ENCODE results near the gene DOCK6. TPM values are rescaled to one million over a fixed set of nuclear protein-coding genes. Genes with fewer than 3 reads are reported as not detected.

The DOCK6 gene
- total RNA-seq, 1 experiment from 2014 or later: 57.9 TPM

GRCh38 chr19:11190501-11190900 is 71.8 kb downstream of the DOCK6 start:
- no peak overlapping the region for H2BK120ac ChIP-seq (ENCODE audit: low read depth, low read length, poor library complexity, severe bottlenecking)
- DNase-seq: no peak
- H3K9ac ChIP-seq (ENCODE audit: extremely low read depth, insufficient read length, low read length): no peak overlapping the region
- no peaks in the 10 kb centered on the region for H3K27me3 Mint-ChIP-seq (ENCODE audit: low read depth)
- no peak overlapping the region for H3K4ac ChIP-seq (ENCODE audit: low read depth, low read length)
- no peak overlapping the region for H3K14ac ChIP-seq (ENCODE audit: insufficient read depth, low read length)
- no peaks in the 10 kb centered on the region for H3K79me1 ChIP-seq (ENCODE audit: insufficient read depth, low read depth, low read length, poor library complexity, severe bottlenecking)
- H3K9me3 ChIP-seq (ENCODE audit: control insufficient read depth, low read depth, low read length): no peaks in the 10 kb centered on the region
- no peaks in the 10 kb centered on the region for H3K79me2 ChIP-seq (ENCODE audit: insufficient read depth, low read length)
- TF ChIP-seq CTCF (conservative IDR thresholded peaks at IDR 0.05): no peak
- peaks cover 13 to 47% (median 47%) of the 10 kb centered on the region in 3 experiments for H3K36me3 Mint-ChIP-seq (ENCODE audit: insufficient read depth in 1 of 3, low read depth in 3 of 3)
- no peak overlapping the region for H2AFZ ChIP-seq (ENCODE audit: low read length)
- H3K27ac ChIP-seq (ENCODE audit: insufficient read length, low read depth, low read length): no peak overlapping the region
- no peak overlapping the region for H3K23ac ChIP-seq (ENCODE audit: insufficient read length, low read depth, low read length)
- H2AK5ac ChIP-seq (ENCODE audit: insufficient read length, low read length): no peak overlapping the region
- no peak overlapping the region for H4K91ac ChIP-seq (ENCODE audit: insufficient read length, low read depth, low read length)
- no peak overlapping the region for H2BK20ac ChIP-seq (ENCODE audit: low read depth, low read length, poor library complexity, severe bottlenecking)
- H4K5ac ChIP-seq (ENCODE audit: insufficient read length, low read depth, low read length): no peak overlapping the region
- H3K9me3 Mint-ChIP-seq: no peaks in the 10 kb centered on the region
- H3K27ac Mint-ChIP-seq: 0 out of 7 replicates have a peak overlapping the region, but pooled peaks of 1 of the 3 experiments have one; percentile 45
- H3K23me2 ChIP-seq (ENCODE audit: insufficient read length, low read depth, low read length, poor library complexity, severe bottlenecking): no peaks in the 10 kb centered on the region
- H3K4me2 ChIP-seq (ENCODE audit: insufficient read depth, insufficient read length, low read length): no peak overlapping the region
- H4K20me1 ChIP-seq (ENCODE audit: control insufficient read depth, insufficient read depth, insufficient read length): no peaks in the 10 kb centered on the region
- no peak overlapping the region for H3K56ac ChIP-seq (ENCODE audit: insufficient read length, low read depth, low read length)
- H2BK15ac ChIP-seq (ENCODE audit: low read depth, low read length): no peak overlapping the region
- H3T11ph ChIP-seq (ENCODE audit: low read length): no peak overlapping the region
- no peak overlapping the region for H4K8ac ChIP-seq (replicated peaks; ENCODE audit: insufficient read length, low read depth, low read length)
- H3K4me1 ChIP-seq (ENCODE audit: insufficient read depth, low read length): no peaks in the 10 kb centered on the region; the same call in 1 of the 2 replicates
- peaks cover under 1 to 2% of the 10 kb centered on the region in 2 experiments for H3K4me1 Mint-ChIP-seq
- no peak overlapping the region for H2BK5ac ChIP-seq (ENCODE audit: insufficient read length, low read length)
- no peak overlapping the region for H2BK12ac ChIP-seq (ENCODE audit: insufficient read length, low read depth, low read length)
- no CpG with 5 or more reads among the region's 8 CpGs for WGBS (ENCODE audit: extremely low coverage, insufficient read length, low lambda C conversion rate)
- H3K4me3 Mint-ChIP-seq: no peak overlapping the region
- H3K18ac ChIP-seq (ENCODE audit: insufficient read length, low read depth, low read length): no peak overlapping the region
- H3K27me3 ChIP-seq (ENCODE audit: insufficient read depth, low read length): no peaks in the 10 kb centered on the region

Measured in H9 (cell line).